K562 (cell line): ENCODE data around the gene ADGRE1.

Source experiments
- CTCF ChIP-seq, 3 experiments: IDR thresholded peaks in 2 of 3; conservative IDR thresholded peaks in 1 of 3; 2 replicates each; pipeline ENCODE4 v1.5.1; 2011 to 2012; ENCODE audit warnings: low read length in 3 of 3, mild to moderate bottlenecking in 3 of 3, control low read depth in 2 of 3, improper control_type of control experiment in 1 of 3, inconsistent platforms in 1 of 3, low read depth in 1 of 3, mixed read lengths in 1 of 3, moderate library complexity in 1 of 3; ENCODE audit not compliant: insufficient read depth in 2 of 3
- ZKSCAN1 ChIP-seq: fragments of 150-350 bp; IDR thresholded peaks from 2 replicates; pipeline ENCODE4 v1.6.1; 2016; ENCODE audit warnings: low read depth, low read length

- TF ChIP-seq CTCF (IDR thresholded peaks at IDR 0.05 in 2 of 3, conservative IDR thresholded peaks at IDR 0.05 in 1 of 3; ENCODE audit: insufficient read depth in 2 of 3, low read depth in 1 of 3, low read length in 3 of 3) = no peak
- no peak for TF ChIP-seq ZKSCAN1
These were observed 19.2 kb downstream of the ADGRE1 start for GRCh38 chr19:6906559-6907060.
